Activated naive CD4-positive, alpha-beta T cell treated with anti-CD3 and anti-CD28 coated beads, Interleukin-2, amount 50 U/mL, for 72 hours (primary cell): ENCODE results near the gene ZNF735. TPM values are rescaled to one million over a fixed set of nuclear protein-coding genes. Genes with fewer than 3 reads are reported as not detected.

Experiments
- ATAC-seq, 2 donors: fragments of 150-1000 bp; cut with Tn5 transposase; 2 replicates each; pipeline ENCODE4 v1.10.0; 2021; ENCODE audit warnings: mild to moderate bottlenecking in 2 of 2, moderate library complexity in 2 of 2
- DNase-seq, 2 donors: peaks; one replicate each; pipeline ENCODE4 v3.0.0; 2021 to 2022; ENCODE audit warnings: low spot score in 2 of 2
- H3K27ac Mint-ChIP-seq, 2 donors: one replicate each; pipeline ENCODE4 v1.8.0; 2022; ENCODE audit warnings: mild to moderate bottlenecking in 2 of 2, mixed read lengths in 2 of 2
- H3K36me3 Mint-ChIP-seq, 2 donors: one replicate each; pipeline ENCODE4 v1.8.0; 2022; ENCODE audit warnings: mixed read lengths in 2 of 2
- H3K9me3 Mint-ChIP-seq, 2 donors: one replicate each; pipeline ENCODE4 v1.8.0; 2022; ENCODE audit warnings: mixed read lengths in 2 of 2
- total RNA-seq, 2 donors: library from RNA; stranded (reverse); gene quantifications; one replicate each; pipeline ENCODE4 v1.2.3, GENCODE V29; 2022

ZNF735 gene
- total RNA-seq, 2 donors from 2014 or later: not detected

DNA sequence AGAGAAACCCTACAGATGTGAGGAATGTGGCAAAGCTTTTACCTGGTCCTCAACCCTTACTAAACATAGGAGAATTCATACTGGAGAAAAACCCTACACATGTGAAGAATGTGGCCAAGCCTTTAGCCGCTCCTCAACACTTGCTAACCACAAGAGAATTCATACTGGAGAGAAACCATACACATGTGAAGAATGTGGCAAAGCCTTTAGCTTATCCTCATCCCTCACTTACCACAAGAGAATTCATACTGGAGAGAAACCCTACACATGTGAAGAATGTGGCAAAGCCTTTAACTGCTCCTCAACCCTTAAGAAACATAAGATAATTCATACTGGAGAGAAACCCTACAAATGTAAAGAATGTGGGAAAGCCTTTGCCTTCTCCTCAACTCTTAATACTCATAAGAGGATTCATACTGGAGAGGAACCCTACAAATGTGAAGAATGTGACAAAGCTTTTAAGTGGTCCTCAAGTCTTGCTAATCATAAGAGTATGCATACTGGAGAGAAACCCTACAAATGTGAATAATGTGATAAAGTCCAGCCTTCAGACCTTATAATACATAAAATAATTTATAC is 59.4 kb downstream of the ZNF735 start:
- ATAC-seq: no peak
- no peak for DNase-seq
- peaks cover 22 to 32% of the 10 kb centered on the region in 2 donors for H3K36me3 Mint-ChIP-seq
- no peak overlapping the region for H3K27ac Mint-ChIP-seq
- H3K9me3 Mint-ChIP-seq: peaks cover 27 to 33% of the 10 kb centered on the region in 2 donors

Other genes starting within 250 kb of the ZNF735 start
- not detected for gene ZNF722, start 208.4 kb upstream of the ZNF735 start, total RNA-seq
- under 1 TPM; 0.27 to 0.29 TPM for gene ZNF727, start 161.8 kb upstream of the ZNF735 start, total RNA-seq
- not detected for gene ZNF679, start 21.3 kb downstream of the ZNF735 start, total RNA-seq
- gene ZNF736, start 106.8 kb downstream of the ZNF735 start, total RNA-seq: 10 to 100 TPM; 26.7 to 27.8 TPM